Vagina (tissue), 2 donors: Measurements from ENCODE around the gene ATF7.

Source experiments
- POLR2A ChIP-seq, 2 donors: fragments of 450-650 bp; IDR thresholded peaks; one replicate each; pipeline ENCODE4 v1.6.1; 2017; ENCODE audit warnings: antibody characterized with exemption in 2 of 2, mild to moderate bottlenecking in 2 of 2, moderate library complexity in 2 of 2
- POLR2AphosphoS5 ChIP-seq, 2 donors: sonication (generic); formaldehyde crosslinking; IDR thresholded peaks; one replicate each; pipeline ENCODE4 v1.9.0; 2017; ENCODE audit warnings: antibody characterized with exemption in 2 of 2, mild to moderate bottlenecking in 2 of 2, low read depth in 1 of 2; ENCODE audit not compliant: insufficient read depth in 1 of 2
- TF ChIP-seq, protein P1 (sequence below), 3 experiments: fragments of 450-650 bp in 2 of 3; fragments of 200-600 bp in 1 of 3; sonication (generic) in 1 of 3; IDR thresholded peaks; one replicate each; pipeline ENCODE4 v1.5.1; 2017 to 2019; ENCODE audit warnings: antibody characterized with exemption in 3 of 3, mild to moderate bottlenecking in 2 of 3, moderate library complexity in 2 of 3

DNA sequence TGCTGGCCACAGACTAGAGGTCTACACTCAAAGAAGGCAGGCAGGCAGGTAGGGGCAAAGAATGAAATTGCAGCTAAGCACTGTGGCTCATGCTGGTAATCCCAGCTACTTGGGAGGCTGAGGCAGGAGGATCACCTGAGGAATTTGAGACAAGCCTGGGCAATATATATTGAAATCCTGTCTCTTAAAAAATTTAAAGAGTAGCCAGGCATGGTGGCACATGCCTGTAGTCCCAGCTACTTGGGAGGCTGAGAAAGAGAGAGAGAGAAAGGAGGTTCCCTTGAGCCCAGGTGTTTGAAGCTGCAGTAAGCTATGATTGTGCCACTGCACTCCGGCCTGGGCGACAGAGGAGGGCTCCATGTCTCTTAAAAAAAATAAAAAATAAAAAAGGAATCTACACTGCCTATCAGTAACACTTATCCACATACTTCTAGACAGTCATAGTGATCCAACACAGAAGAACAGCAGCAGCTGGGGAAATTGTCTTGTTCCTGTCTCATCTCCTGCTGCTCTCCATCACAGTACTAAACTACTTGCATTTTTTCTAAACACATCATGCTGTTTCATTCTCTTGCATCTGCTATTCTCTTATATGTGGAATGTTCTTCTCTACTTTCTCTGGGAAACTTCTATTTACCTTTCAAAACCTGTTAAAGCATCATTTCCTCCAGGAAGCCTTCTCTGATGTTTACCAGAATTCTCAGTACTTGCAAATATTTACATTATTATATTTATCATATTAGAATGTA lies 57.2 kb downstream of the ATF7 start:
- TF ChIP-seq, protein P1, sequence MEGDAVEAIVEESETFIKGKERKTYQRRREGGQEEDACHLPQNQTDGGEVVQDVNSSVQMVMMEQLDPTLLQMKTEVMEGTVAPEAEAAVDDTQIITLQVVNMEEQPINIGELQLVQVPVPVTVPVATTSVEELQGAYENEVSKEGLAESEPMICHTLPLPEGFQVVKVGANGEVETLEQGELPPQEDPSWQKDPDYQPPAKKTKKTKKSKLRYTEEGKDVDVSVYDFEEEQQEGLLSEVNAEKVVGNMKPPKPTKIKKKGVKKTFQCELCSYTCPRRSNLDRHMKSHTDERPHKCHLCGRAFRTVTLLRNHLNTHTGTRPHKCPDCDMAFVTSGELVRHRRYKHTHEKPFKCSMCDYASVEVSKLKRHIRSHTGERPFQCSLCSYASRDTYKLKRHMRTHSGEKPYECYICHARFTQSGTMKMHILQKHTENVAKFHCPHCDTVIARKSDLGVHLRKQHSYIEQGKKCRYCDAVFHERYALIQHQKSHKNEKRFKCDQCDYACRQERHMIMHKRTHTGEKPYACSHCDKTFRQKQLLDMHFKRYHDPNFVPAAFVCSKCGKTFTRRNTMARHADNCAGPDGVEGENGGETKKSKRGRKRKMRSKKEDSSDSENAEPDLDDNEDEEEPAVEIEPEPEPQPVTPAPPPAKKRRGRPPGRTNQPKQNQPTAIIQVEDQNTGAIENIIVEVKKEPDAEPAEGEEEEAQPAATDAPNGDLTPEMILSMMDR (IDR thresholded peaks at IDR 0.05): no peak
- TF ChIP-seq POLR2A (IDR thresholded peaks at IDR 0.05) (no peak), POLR2AphosphoS5 (IDR thresholded peaks at IDR 0.05; ENCODE audit: insufficient read depth in 1 of 2, low read depth in 1 of 2) (no peak)
